ENCODE measurements around the gene GMCL1.
"Not testable (repeated sequence)": the region's sequence is repeated elsewhere in the genome, so short reads cannot be mapped to it uniquely, and the experiment has no call there.

The GMCL1 gene

DNA sequence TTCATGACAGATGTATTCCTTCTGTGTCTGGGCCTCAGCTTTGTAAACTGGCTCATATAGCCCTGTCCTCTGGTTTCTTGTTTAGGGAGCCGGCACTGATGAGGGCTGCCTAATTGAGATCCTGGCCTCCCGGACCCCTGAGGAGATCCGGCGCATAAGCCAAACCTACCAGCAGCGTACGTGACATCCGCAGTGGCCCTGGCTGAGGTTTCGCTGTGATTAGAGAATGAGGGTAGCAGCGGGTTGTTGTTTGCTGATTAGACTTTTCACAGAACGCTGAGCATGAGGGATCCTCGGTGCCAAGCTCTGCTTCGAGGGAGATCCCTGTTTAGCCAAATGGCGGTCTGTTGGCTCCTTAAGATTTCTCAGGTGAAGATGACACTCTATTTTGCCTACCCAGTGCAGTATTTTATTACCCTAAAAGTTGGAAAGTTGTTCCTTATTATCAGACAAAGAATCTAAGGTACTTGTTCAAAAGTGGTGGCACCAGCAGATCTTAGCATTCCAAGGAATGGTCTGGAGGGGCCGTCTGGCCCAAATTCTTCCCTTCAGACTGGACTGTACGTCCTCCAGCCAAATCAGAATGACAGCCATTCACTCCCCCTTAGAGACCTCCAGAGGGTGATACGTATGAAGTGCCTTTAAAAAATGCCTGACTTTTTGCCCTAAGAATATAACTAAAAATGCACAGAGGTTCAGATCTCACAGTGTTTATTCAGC is 21.5 kb upstream of the GMCL1 start:
- no peak for DNase-seq (ENCODE audit: low read depth in 2 of 2)

DNA sequence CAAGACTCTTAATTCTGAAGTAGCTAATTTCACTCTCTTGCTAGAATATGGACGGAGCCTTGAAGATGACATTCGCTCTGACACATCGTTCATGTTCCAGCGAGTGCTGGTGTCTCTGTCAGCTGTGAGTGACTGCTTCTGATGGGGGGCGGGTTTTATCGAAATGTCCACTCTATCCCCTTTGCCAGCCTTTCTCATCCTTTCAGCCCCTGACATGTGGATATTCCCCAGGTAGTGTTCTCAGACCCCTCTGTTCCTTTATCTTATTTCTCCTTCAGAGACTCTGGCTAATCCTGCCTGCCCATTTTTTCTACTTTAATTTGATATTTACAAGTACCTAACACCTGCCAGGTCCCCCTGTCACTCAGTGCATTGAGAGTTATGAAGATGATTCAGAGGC is 18.9 kb upstream of the GMCL1 start:
- DNase-seq (ENCODE audit: low read depth in 2 of 2): no peak

DNA sequence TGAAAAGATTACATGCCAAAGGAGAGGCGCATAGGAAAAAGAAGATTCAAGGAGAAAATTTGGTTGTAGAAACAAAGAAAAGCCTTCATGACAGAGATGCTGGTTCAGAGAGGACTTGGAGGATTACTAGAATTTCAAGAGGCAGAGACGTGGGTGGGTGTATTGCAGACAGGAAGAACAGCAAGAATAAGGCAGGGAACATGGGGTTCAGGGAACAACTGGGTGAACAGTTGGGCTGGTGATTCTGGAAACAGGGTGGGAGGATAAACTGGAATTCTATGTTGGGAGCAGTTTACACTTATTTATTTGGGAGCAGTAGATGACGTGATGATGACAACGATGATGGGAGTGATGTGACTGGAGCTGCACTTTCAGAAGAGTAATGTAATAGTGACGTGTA is 18.4 kb upstream of the GMCL1 start:
- DNase-seq (ENCODE audit: low read depth in 2 of 2): no peak

DNA sequence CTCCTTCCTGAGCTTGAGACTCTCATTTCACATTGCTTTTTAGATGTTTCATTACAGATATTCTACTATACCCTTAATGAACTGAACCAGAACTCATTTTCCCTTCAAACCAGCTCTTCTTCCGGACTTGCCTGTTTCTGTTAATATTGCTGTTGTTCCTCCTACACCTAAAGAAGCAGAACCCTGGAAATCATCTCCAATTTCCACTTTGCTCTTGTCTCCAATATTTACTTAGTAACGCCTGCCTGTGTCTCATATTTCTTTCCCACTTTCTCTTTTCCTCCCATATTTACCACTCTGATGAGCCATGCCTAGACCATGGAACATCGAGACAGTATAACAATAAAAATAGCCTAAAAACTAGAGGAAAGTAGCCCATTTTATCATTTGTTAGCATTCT is 17.9 kb upstream of the GMCL1 start:
- DNase-seq (ENCODE audit: low read depth in 2 of 2): no peak

DNA sequence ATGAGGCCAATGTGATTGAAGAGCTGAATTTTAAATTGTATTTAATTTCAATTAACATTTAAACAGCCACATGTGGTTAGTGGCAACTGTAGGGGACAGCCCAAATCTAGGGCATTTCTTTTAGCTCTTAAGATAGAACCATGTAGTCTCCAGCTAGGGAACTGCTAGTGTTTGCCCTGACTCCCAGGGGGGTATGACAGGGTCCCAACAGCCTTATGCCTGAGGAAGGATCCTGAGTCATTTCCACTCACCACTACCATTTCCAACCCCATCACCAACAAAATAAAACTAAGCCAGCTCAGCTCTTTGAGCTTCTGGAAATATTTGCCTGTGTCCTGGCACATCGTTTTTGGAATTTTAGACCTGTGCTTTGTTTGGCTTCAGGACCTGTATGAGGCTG is 13.7 kb upstream of the GMCL1 start:
- no peak for DNase-seq (ENCODE audit: low read depth in 2 of 2)

DNA sequence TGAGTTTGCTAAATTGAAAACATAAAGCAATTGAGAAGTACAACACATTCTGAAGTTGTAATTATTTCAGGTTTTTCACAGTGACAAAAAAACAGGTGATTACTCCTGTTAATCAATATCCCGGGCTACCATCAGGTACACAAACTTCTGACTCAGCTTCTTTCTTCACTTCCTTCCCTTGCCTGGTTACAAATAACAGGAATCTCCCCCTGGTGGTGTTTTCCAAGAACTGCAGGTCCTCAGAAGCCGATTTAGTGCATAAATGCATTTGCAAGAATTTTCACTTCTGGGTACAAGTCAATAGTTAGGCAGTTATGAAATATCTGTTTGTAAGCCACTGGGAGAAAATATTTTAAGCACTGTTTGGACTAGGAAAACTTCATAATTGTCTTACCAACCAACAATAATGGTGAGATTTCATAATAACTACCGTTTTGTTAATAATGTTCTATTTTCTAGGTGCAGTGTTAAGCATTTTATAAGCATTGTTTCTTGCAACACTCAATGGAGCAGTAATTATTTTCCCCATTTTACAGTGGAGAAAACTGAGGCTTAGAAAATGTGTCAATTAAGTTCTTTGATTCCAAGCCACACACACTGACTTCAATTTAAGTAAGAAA is 12.4 kb upstream of the GMCL1 start:
- peak; percentile 43 to 46 for DNase-seq (ENCODE audit: low read depth in 2 of 2)

DNA sequence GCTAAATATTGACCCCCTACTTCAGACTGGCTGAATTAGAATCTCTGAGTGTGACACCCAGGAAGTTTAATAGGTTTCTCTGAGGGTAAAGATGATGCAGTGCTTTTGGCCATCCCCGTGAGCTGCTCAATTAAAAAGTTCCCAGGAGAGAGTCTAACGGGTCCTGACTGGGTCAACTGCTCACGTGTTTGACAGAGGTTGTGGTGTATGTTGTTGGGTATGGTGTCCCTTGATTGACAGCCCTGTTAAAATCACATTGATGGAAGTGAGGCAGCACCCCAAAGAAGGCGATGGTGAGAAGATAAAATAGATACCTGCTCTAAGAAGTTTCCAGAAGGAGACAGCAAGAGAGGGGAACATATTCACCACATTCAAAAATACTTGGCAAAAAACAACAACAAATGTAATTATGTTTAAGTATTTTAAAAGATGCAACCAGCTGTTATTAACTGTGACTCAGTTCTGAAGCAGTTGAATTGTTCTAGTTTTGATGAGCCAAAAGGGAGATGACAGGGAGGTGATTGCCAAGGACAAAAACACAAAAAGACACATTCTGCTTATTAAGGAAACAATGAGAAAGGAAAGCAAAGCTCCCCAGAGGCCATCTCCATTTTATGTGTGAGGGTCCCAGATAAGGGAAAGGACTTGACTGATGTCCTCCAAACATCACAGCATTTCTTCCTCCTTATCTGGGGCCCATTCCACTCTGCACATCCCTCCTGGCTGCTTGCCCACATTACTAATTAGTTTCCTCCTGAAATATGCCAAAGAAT is 11.5 kb upstream of the GMCL1 start:
- DNase-seq (ENCODE audit: low read depth in 2 of 2): no peak

DNA sequence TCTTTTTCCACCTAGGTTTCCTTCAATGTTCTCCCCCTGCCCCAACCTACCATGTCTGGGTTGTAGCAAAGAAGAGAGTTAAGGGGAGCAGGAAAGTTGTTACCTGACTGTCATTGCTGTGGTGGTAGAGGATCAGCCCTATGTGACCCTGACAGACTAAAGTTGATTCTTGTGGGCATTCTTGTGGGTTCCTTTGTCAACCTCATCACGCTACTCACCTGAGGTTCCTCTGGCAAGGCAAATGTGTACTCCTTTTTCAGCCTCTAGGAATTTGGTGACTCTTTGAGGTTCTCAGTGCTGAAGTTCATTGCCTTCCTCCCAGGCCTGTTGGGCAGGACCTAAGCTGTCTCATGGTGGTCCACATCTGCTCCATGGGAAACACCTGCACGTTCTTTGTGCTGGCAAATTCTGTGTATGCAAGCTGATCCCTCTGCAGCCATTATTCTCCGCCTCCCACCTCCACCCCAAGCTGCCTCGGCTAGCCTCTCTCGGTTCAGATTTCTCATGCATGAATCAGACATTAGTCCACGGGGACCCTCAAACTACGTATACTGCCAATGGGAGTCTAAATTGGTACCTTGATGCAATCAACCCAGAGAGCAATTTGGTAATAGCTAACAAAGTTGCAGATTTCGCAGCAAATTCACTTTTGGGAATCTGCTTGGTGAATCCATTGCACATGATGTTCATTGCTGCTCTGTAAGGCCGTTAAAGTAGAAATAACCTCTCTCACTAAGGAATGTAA is 1.5 kb upstream of the GMCL1 start:
- no peak for DNase-seq (ENCODE audit: low read depth in 2 of 2)

DNA sequence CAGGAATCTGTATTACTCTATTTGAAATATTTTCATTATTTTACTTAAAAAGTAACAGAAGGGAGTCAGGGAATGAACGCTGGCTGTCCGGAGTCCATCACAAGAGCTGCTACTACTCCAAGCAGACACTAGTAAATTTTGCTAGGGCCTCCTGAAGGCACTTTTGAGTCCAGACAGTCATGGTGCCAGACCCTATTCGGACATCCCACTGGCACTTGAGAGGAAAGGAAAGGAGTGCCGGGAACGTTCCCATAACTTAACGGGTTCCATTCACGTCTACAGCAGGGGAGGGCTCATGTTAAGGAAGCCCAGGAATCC is 563 bp upstream of the GMCL1 start:
- no peak for DNase-seq (ENCODE audit: low read depth in 2 of 2)

DNA sequence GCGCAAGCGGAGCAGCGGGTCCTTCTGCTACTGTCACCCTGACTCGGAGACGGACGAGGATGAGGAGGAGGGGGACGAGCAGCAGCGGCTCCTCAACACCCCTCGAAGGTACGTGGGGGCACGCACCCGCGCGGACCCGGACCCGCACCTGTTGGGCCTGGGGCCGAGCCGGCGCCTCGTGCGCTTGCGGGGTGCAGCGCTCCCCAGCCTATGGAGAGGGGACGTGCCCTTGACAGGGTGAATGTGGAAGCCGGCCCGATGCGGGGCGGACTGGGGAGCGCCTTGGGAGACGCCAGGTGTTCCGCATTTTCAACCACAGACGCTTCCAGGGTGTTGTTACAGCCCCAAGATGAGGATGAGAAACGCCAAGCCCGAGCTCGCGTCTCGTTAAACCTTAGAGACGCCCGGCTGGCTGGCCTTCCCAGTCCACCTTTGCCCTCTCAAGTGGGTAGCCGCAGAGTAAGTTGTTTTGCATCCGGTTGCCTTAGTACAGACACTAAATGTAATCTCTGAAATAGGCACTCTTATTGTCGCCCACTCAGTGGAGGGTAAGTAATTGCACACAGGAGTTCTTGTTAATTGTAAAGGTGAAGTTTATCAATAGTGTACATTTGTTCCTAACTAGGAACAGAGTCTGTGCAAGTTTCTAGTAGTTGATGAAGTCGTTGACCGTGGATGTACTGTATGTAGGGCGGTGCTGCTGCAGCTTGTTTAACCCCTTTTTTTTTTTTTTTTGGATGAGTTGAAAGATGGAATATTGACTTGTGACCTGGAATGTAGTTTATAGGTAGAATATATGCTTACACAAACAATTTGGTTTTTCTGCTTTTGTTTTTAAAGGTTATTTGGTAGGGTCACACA is 815 bp downstream of the GMCL1 start:
- DNase-seq (ENCODE audit: low read depth in 2 of 2): peak in 1 of 2 donors; percentile 13

DNA sequence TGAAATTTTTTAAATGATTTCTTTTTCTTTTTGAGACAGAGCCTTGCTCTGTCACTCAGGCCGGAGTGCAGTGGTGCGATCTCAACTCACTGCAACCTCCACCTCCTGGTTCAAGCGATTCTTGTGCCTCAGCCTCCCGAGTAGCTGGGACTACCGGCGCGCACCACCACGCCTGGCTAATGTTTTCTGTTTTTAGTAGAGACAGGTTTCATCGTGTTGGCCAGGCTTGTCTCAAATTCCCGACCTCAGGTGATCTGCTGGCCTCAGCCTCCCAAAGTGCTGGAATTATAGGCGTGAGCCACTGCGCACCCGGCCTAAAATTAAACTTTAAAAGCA is 1.4 kb downstream of the GMCL1 start:
- DNase-seq (ENCODE audit: low read depth in 2 of 2): not testable (repeated sequence)

DNA sequence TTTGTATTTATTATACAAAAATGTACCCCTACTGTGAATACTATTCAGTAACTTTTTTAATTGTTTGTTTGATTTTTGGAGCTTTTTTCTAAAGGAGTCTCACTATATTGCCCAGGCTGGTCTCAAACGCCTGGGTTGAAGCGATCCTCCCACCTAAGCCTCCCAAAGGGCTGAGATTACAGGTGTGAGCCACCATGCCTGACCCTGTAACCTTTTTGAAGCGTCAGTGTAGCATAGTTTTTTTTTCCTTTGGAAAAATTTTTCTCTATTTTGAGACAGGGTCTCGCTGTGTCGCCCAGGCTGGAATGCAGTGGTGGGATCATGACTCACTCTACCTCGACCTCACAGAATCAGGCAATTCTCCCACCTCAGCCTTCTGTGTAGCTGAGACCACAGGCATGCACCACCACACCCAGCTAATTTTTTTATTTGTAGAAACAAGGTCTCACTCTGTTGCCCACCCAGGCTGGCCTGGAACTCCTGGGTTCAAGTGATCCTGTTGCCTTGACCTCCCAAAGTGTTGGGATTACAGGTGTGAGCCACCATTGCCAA is 2.0 kb downstream of the GMCL1 start:
- no peak for DNase-seq (ENCODE audit: low read depth in 2 of 2)

DNA sequence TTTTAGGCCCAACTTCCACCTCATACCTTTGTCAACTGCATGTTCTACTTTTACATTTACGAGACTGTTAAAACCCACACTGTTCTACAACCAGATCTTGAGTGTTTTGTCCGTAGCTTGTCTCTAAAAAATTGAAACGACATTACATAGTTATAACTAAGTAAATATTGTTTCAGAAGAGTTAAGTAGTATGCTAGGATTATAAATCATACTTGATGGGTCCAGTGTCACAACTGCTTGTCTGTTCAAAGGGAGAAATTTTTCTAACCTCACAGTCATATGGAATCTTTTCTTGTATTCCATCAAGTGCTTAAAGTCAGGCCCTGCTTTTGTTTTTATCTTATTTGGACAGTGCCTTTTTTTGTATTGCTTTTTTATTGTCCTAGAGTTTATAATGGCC is 4.3 kb downstream of the GMCL1 start:
- DNase-seq (ENCODE audit: low read depth in 2 of 2): no peak

DNA sequence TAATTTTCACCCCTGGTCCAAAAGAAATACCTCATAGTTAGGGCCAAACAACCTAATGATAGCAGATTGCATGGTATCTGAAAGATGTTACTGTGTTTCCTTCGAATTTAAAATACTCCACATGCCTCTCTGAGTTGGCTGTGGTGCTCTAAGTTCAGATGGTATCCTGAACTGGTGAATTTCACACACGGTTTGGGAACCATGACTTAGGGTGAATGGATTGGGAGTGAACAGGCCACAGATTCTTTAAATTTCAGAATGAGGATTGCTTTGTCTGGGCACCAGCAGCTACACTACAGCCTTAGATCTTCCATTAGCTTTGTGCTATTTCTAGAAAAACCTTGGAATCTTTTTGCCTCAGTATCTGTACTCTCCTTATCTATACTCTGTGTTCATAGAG is 6.2 kb downstream of the GMCL1 start:
- DNase-seq (ENCODE audit: low read depth in 2 of 2): no peak

DNA sequence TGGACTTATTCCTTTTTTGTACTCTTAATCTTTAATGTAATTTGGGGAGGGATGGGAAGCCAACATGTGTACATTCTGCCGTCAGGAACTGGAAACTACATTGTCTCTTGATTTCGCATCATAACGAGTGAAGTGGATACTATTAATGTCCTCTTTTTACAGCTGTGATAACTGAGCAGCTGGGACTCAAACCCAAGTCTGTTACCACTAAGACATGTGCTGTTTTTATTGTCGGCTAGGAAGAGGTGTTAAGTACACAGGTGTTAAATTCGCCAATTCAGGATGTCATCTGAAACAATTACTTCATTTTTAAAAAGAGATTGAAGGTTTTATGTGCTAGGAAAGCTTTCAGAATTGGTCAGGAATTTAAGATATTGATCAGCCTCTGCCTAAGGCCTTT is 6.9 kb downstream of the GMCL1 start:
- no peak for DNase-seq (ENCODE audit: low read depth in 2 of 2)

DNA sequence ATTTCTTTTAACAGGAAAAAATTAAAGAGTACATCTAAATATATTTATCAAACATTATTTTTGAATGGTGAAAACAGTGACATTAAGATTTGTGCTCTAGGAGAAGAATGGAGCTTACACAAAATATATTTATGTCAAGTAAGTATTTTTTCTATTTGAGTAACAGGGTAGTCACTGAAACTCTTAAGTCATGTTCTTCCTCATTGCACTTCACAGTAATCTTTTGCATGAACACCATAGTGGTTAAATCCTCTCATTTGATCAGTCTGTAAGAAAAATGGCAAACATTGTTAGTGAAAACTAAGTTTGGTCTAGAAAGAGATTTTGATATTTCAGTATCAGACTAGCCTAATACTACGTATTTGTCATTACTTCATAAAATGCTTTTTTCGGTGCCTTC is 8.1 kb downstream of the GMCL1 start:
- no peak for DNase-seq (ENCODE audit: low read depth in 2 of 2)

DNA sequence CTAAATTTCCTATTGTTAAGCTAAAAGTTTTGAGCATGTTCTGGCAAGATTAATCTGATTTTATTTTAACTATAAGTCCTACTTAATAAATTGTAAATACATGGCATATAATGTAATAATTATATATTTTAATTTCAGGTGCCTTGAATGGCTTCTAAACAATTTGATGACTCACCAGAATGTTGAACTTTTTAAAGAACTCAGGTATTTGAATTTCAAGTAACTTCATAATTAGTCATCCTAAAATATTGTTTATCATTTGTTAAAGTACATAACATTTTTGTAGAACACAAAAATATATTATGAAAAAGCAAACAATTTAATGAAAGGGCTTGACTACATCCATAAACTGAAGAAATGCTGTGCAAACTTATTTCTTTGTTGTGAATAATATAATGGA is 14.5 kb downstream of the GMCL1 start:
- DNase-seq (ENCODE audit: low read depth in 2 of 2): no peak

DNA sequence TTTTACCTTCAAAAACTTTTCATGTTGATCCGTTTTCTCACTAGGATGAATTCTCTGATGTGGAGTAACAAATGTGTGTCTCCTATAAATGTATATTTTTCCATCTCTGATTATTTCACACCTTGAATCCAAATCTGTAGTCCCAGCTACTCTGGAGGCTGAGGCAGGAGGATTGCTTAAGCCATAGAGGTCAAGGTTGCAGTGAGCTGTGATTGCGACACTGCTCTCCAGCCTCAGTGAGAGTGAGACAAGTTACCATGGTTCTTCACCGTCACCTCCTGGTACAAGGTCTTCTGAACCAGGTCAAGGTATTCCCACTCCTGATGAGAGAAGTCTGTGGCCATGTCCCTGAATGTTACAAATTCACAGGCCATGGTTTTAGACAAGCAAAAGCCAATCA is 15.1 kb downstream of the GMCL1 start:
- DNase-seq (ENCODE audit: low read depth in 2 of 2): no peak

DNA sequence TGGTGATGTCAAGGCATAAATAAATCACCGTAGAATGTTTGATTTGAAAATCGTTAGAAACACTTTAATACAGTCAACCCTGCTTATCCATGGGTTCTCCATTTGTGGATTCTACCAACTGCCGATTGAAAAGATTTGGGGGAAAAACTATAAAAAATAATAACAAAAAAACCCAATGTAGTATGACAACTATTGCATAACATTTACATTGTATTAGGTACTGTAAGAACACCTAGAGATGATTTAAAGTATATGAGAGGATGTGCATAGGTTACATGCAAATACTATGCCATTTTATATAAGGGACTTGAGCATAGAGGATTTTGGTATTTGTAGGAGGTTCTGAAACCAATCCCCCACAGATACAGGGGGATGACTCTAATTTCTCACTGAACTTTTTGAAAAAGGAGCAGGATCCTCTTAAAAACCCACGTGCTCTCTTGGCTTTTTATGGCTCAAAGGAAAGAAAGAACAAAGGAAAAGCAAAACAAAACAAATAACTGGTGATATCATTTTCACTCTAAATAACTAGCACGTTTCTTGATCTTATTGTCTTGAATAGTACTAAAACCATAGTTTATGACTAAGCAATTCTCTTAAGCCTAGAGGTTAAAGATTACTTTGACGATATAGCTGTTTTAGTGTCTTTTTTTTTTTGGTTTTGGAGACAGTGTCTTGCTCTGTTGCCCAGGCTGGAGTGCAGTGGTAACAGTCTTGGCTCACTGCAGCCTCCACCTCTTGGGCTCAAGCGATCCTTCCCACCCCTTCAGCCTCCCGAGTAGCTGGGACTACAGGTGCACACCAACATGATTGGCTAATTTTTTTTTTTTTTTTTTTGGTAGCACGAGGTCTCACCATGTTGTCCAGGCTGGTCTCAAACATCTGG is 17.0 kb downstream of the GMCL1 start:
- DNase-seq (ENCODE audit: low read depth in 2 of 2): no peak

DNA sequence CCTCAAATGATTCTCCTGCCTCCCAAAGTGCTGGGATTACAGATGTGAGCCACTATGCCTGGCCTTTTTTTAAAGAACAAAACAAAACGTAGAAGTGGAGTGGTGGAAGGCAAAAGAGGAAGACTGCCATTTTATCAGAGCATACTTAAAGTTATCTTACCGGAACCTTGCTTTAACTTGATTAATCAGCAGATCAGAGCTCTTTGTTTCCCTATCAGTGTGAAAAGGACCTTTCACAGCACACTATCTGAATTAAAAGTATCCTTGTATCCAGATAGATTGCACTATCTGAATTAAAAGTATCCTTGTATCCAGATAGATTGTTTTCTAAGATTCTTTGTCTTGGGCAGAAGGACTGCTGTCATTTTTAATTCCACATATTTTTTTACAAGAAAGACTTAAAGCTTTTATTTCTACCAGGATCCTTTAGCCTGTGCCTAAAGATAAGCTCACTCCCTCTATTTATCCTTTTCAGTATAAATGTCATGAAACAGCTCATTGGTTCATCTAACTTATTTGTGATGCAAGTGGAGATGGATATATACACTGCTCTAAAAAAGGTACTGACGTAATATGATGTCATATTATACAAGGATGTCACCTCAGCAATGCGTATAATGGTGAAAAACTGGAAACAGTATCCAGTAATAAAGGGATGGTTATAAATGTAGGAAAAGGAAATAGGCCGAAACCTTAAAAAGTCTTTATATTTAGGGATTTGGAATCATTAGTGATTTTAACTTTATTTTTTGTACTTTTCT is 17.8 kb downstream of the GMCL1 start:
- no peak for DNase-seq (ENCODE audit: low read depth in 2 of 2)
